SK-N-SH treated with all-trans-retinoic acid at 6 μM for 48 hours (cell line): ENCODE results near the gene TMEM156.
A peak's percentile ranks its signal among the peaks of the same experiment; 100 is the strongest.

Source experiments
- ATAC-seq: fragments of 200-7000 bp; cut with Tn5 transposase; 3 replicates; pipeline ENCODE4 v1.9.1; 2020; ENCODE audit warnings: mild to moderate bottlenecking, moderate library complexity
- ARNTL ChIP-seq: fragments of 450-650 bp; formaldehyde crosslinking; IDR thresholded peaks from 2 replicates; pipeline ENCODE4 v1.5.0; 2020; ENCODE audit warnings: low read depth, mild to moderate bottlenecking, moderate library complexity, borderline replicate concordance
- BACH2 ChIP-seq: fragments of 250-450 bp; sonication (Bioruptor Pico); IDR thresholded peaks from 2 replicates; pipeline ENCODE4 v1.9.0; 2021; ENCODE audit warnings: mild to moderate bottlenecking, borderline replicate concordance
- CREB5 ChIP-seq: fragments of 250-450 bp; sonication (Bioruptor Pico); IDR thresholded peaks from 2 replicates; pipeline ENCODE4 v1.5.1; 2020; ENCODE audit warnings: low read depth, mild to moderate bottlenecking, moderate library complexity
- CSDC2 ChIP-seq: fragments of 250-450 bp; sonication (Bioruptor Pico); IDR thresholded peaks from 2 replicates; pipeline ENCODE4 v1.5.0; 2020; ENCODE audit warnings: mild to moderate bottlenecking, moderate library complexity
- CSRNP3 ChIP-seq: fragments of 250-450 bp; sonication (Bioruptor Pico); IDR thresholded peaks from 2 replicates; pipeline ENCODE4 v1.5.1; 2021; ENCODE audit warnings: mild to moderate bottlenecking, moderate library complexity
- ESRRG ChIP-seq: fragments of 250-450 bp; sonication (Bioruptor Pico); IDR thresholded peaks from 2 replicates; pipeline ENCODE4 v1.6.1; 2021; ENCODE audit warnings: mild to moderate bottlenecking
- GLIS3 ChIP-seq: fragments of 250-450 bp; sonication (Bioruptor Pico); IDR thresholded peaks from 2 replicates; pipeline ENCODE4 v1.5.0; 2020; ENCODE audit warnings: mild to moderate bottlenecking, moderate library complexity
- ISL1 ChIP-seq: fragments of 250-450 bp; sonication (Bioruptor Pico); IDR thresholded peaks from 2 replicates; pipeline ENCODE4 v2.1.2; 2022; ENCODE audit warnings: mild to moderate bottlenecking, moderate library complexity
- OSR1 ChIP-seq: fragments of 250-450 bp; sonication (Bioruptor Pico); IDR thresholded peaks from 2 replicates; pipeline ENCODE4 v1.8.0; 2022; ENCODE audit warnings: moderate library complexity, mild to moderate bottlenecking, inconsistent platforms
- POU6F1 ChIP-seq: fragments of 250-450 bp; sonication (Bioruptor Pico); IDR thresholded peaks from 2 replicates; pipeline ENCODE4 v1.8.0; 2021; ENCODE audit warnings: low read depth, mild to moderate bottlenecking, moderate library complexity, borderline replicate concordance
- PPARA ChIP-seq: fragments of 250-450 bp; sonication (Bioruptor Pico); IDR thresholded peaks from 2 replicates; pipeline ENCODE4 v1.5.0; 2020; ENCODE audit warnings: mild to moderate bottlenecking, borderline replicate concordance
- RARB ChIP-seq: fragments of 250-450 bp; sonication (Bioruptor Pico); IDR thresholded peaks from 2 replicates; pipeline ENCODE4 v1.8.0; 2021; ENCODE audit warnings: mild to moderate bottlenecking, moderate library complexity
- SNAI2 ChIP-seq: fragments of 250-450 bp; sonication (Bioruptor Pico); IDR thresholded peaks from 2 replicates; pipeline ENCODE4 v1.5.0; 2020; ENCODE audit warnings: mild to moderate bottlenecking, moderate library complexity
- TCF4 ChIP-seq: fragments of 250-450 bp; sonication (Bioruptor Pico); IDR thresholded peaks from 2 replicates; pipeline ENCODE4 v1.8.0; 2021; ENCODE audit warnings: mild to moderate bottlenecking, moderate library complexity, borderline replicate concordance
- TOX ChIP-seq: fragments of 250-450 bp; sonication (Bioruptor Pico); IDR thresholded peaks from 2 replicates; pipeline ENCODE4 v1.8.0; 2021; ENCODE audit warnings: mild to moderate bottlenecking, moderate library complexity, borderline replicate concordance
- ZC3H10 ChIP-seq: fragments of 250-450 bp; sonication (Bioruptor Pico); IDR thresholded peaks from 2 replicates; pipeline ENCODE4 v1.5.1; 2021; ENCODE audit warnings: mild to moderate bottlenecking, moderate library complexity
- ZFP3 ChIP-seq: fragments of 250-450 bp; sonication (Bioruptor Pico); IDR thresholded peaks from 2 replicates; pipeline ENCODE4 v1.5.0; 2020; ENCODE audit warnings: mild to moderate bottlenecking, moderate library complexity
- ZFP30 ChIP-seq: fragments of 450-650 bp; formaldehyde crosslinking; IDR thresholded peaks from 2 replicates; pipeline ENCODE4 v1.5.0; 2022; ENCODE audit warnings: mild to moderate bottlenecking, moderate library complexity
- ZNF565 ChIP-seq: fragments of 450-650 bp; formaldehyde crosslinking; conservative IDR thresholded peaks from 2 replicates; pipeline ENCODE4 v1.5.0; 2020; ENCODE audit warnings: low read depth, mild to moderate bottlenecking, moderate library complexity
- ZNF70 ChIP-seq: fragments of 450-650 bp; formaldehyde crosslinking; IDR thresholded peaks from 2 replicates; pipeline ENCODE4 v1.5.0; 2020; ENCODE audit warnings: mild to moderate bottlenecking, moderate library complexity
- ZNF8 ChIP-seq: fragments of 450-650 bp; formaldehyde crosslinking; IDR thresholded peaks from 2 replicates; pipeline ENCODE4 v1.5.0; 2020; ENCODE audit warnings: mild to moderate bottlenecking, moderate library complexity
- TF ChIP-seq, protein P1 (sequence below): fragments of 250-450 bp; sonication (Bioruptor Pico); IDR thresholded peaks from 2 replicates; pipeline ENCODE4 v1.8.0; 2020; ENCODE audit warnings: mild to moderate bottlenecking, moderate library complexity, borderline replicate concordance
- TF ChIP-seq, protein P2 (sequence below): fragments of 250-450 bp; sonication (Bioruptor Pico); IDR thresholded peaks from 2 replicates; pipeline ENCODE4 v1.5.0; 2020; ENCODE audit warnings: mild to moderate bottlenecking, moderate library complexity

TMEM156 gene

DNA sequence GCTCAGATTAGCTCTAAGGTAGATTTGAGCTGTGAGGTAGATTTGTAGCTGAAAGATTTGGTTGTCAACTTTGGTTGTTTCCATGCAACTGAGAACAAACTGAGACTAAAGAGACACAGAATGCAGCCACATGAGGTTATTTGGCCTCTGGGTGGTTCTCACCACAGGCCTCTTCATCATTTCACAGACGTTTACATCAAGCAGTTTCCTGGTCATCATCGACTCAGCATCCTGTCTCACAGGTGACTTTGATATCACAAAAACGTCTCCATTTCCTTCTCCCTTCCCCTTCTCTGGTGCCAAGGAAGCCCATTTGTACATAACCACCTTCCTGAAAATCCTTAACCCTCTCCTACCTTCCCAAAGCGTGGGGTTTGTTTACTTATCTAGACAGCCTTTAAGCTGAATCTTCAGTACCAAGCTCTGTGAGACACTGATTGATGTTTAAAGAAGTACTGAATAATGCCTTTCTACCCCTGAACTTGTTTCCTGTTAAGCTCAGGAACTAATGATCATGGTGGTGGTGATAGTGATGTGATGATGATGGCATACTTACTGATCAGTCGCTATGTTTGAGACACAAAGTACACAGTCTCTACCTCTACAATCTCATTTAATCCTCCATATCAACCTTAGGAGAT lies 82.7 kb downstream of the TMEM156 start:
- TF ChIP-seq ESRRG (CRISPR knock-in tag) (no peak), SNAI2 (CRISPR knock-in tag) (no peak), GLIS3 (CRISPR knock-in tag) (no peak), TCF4 (CRISPR knock-in tag) (no peak), ZFP3 (CRISPR knock-in tag) (no peak)

DNA sequence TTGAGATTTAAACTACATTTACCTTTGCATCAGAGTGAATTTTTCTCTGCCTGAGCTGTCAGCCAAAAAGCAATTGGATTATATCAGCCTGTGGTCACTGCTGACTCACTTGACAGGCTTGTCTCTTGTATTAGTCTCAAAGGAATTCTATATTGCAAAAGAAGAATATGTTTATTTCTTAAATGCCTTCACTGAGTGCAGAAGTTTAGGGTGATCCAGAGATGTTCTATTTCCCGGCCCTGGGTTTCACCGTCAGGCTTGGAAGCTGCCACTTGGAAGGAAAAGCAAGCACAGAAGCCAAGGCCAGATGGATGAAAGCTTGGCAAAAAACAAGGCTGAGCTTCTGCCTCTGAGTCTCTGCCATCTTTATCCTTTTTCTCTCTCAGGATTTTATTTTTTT lies 83.7 kb downstream of the TMEM156 start:
- peak; percentile 97 for ATAC-seq
- TF ChIP-seq ZFP30 (CRISPR knock-in tag) (no peak), ISL1 (CRISPR knock-in tag) (peak; percentile 86), ZFP3 (CRISPR knock-in tag) (0 out of 2 replicates have a peak, but pooled peaks have one; percentile 25)

More for the DNA sequence above, 82.7 kb downstream of the TMEM156 start:
- ATAC-seq = peak; percentile 30; the same call in 2 of the 3 replicates

DNA sequence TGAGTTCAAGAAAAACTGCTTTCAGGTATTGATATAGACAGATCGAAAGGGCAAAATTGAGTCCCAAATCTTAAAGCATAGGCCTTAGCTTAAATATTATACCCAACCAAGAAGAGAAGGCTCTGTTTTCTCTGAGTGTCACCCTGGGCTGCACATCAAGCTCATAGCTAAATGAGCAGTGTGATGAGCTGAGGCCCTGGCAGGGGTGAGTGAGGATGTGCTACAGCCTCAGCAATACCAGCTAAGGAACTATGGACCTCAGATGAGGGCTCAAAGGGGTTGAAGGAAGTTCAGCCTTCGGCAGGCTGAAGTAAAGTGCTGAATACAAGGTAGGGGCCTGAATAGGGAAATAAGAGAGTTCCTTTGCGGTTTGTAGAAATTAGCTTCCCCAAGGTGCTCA lies 85.3 kb downstream of the TMEM156 start:
- no peak for ATAC-seq
- TF ChIP-seq ISL1 (CRISPR knock-in tag) (no peak), POU6F1 (CRISPR knock-in tag) (no peak), RARB (CRISPR knock-in tag) (no peak), PPARA (CRISPR knock-in tag) (no peak), GLIS3 (CRISPR knock-in tag) (no peak), ZNF70 (CRISPR knock-in tag) (no peak), TCF4 (CRISPR knock-in tag) (no peak), SNAI2 (CRISPR knock-in tag) (no peak), TOX (no peak)
- TF ChIP-seq, protein P1, sequence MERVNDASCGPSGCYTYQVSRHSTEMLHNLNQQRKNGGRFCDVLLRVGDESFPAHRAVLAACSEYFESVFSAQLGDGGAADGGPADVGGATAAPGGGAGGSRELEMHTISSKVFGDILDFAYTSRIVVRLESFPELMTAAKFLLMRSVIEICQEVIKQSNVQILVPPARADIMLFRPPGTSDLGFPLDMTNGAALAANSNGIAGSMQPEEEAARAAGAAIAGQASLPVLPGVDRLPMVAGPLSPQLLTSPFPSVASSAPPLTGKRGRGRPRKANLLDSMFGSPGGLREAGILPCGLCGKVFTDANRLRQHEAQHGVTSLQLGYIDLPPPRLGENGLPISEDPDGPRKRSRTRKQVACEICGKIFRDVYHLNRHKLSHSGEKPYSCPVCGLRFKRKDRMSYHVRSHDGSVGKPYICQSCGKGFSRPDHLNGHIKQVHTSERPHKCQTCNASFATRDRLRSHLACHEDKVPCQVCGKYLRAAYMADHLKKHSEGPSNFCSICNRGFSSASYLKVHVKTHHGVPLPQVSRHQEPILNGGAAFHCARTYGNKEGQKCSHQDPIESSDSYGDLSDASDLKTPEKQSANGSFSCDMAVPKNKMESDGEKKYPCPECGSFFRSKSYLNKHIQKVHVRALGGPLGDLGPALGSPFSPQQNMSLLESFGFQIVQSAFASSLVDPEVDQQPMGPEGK (CRISPR knock-in tag) = no peak

- ATAC-seq = no peak
- no peak for TF ChIP-seq CREB5
- TF ChIP-seq, protein P2, sequence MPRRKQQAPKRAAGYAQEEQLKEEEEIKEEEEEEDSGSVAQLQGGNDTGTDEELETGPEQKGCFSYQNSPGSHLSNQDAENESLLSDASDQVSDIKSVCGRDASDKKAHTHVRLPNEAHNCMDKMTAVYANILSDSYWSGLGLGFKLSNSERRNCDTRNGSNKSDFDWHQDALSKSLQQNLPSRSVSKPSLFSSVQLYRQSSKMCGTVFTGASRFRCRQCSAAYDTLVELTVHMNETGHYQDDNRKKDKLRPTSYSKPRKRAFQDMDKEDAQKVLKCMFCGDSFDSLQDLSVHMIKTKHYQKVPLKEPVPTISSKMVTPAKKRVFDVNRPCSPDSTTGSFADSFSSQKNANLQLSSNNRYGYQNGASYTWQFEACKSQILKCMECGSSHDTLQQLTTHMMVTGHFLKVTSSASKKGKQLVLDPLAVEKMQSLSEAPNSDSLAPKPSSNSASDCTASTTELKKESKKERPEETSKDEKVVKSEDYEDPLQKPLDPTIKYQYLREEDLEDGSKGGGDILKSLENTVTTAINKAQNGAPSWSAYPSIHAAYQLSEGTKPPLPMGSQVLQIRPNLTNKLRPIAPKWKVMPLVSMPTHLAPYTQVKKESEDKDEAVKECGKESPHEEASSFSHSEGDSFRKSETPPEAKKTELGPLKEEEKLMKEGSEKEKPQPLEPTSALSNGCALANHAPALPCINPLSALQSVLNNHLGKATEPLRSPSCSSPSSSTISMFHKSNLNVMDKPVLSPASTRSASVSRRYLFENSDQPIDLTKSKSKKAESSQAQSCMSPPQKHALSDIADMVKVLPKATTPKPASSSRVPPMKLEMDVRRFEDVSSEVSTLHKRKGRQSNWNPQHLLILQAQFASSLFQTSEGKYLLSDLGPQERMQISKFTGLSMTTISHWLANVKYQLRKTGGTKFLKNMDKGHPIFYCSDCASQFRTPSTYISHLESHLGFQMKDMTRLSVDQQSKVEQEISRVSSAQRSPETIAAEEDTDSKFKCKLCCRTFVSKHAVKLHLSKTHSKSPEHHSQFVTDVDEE (CRISPR knock-in tag) = no peak
- TF ChIP-seq GLIS3 (CRISPR knock-in tag) = no peak
- no peak for TF ChIP-seq ISL1 (CRISPR knock-in tag)
- TF ChIP-seq ARNTL (CRISPR knock-in tag) = no peak
- no peak for TF ChIP-seq OSR1
- TF ChIP-seq ZNF70 (CRISPR knock-in tag) = no peak
- no peak for TF ChIP-seq ZNF565
- TF ChIP-seq CSRNP3 (CRISPR knock-in tag) = no peak
- TF ChIP-seq CSDC2 (CRISPR knock-in tag) = no peak
- no peak for TF ChIP-seq ZC3H10 (CRISPR knock-in tag)
- no peak for TF ChIP-seq BACH2 (CRISPR knock-in tag)
- no peak for TF ChIP-seq ZFP3 (CRISPR knock-in tag)
- TF ChIP-seq ZNF8 (CRISPR knock-in tag) = no peak
- TF ChIP-seq PPARA (CRISPR knock-in tag) = no peak
Observed at GRCh38 chr4:38944440-38944839, 87.8 kb downstream of the TMEM156 start.
